ENCODE results near the gene CYB5R3.

CYB5R3 gene

GRCh38 chr22:42645938-42646568, 3.1 kb downstream of the CYB5R3 start:
- ATAC-seq = no peak
- no peak for TF ChIP-seq ISL1 (CRISPR knock-in tag; IDR thresholded peaks at IDR 0.05)
- no peak for TF ChIP-seq ZNF565 (CRISPR knock-in tag; conservative IDR thresholded peaks at IDR 0.05; ENCODE audit: low read depth)
- no peak for TF ChIP-seq RARB (CRISPR knock-in tag; IDR thresholded peaks at IDR 0.05)
- no peak for TF ChIP-seq GLIS3 (CRISPR knock-in tag; IDR thresholded peaks at IDR 0.05)
- TF ChIP-seq ZC3H10 (CRISPR knock-in tag; IDR thresholded peaks at IDR 0.05) = no peak
- TF ChIP-seq ZFP3 (CRISPR knock-in tag; IDR thresholded peaks at IDR 0.05) = no peak
- no peak for TF ChIP-seq CSRNP3 (CRISPR knock-in tag; IDR thresholded peaks at IDR 0.05)
- no peak for TF ChIP-seq ARNTL (CRISPR knock-in tag; IDR thresholded peaks at IDR 0.05; ENCODE audit: borderline replicate concordance, low read depth)
- no peak for TF ChIP-seq POU6F1 (CRISPR knock-in tag; IDR thresholded peaks at IDR 0.05; ENCODE audit: borderline replicate concordance, low read depth)
- no peak for TF ChIP-seq SNAI2 (CRISPR knock-in tag; IDR thresholded peaks at IDR 0.05)
- TF ChIP-seq TCF4 (CRISPR knock-in tag; IDR thresholded peaks at IDR 0.05; ENCODE audit: borderline replicate concordance) = no peak
- TF ChIP-seq ZFP30 (CRISPR knock-in tag; IDR thresholded peaks at IDR 0.05) = no peak
- no peak for TF ChIP-seq TSHZ2 (CRISPR knock-in tag; IDR thresholded peaks at IDR 0.05)
- TF ChIP-seq ESRRG (CRISPR knock-in tag; IDR thresholded peaks at IDR 0.05) = no peak
- no peak for TF ChIP-seq CSDC2 (CRISPR knock-in tag; IDR thresholded peaks at IDR 0.05)
- TF ChIP-seq PPARA (CRISPR knock-in tag; IDR thresholded peaks at IDR 0.05; ENCODE audit: borderline replicate concordance) = no peak
- TF ChIP-seq BACH2 (CRISPR knock-in tag; IDR thresholded peaks at IDR 0.05; ENCODE audit: borderline replicate concordance) = no peak
- no peak for TF ChIP-seq CREB5 (CRISPR knock-in tag; IDR thresholded peaks at IDR 0.05; ENCODE audit: low read depth)
- no peak for TF ChIP-seq PATZ1 (CRISPR knock-in tag; IDR thresholded peaks at IDR 0.05; ENCODE audit: borderline replicate concordance)
- no peak for TF ChIP-seq TOX (CRISPR knock-in tag; IDR thresholded peaks at IDR 0.05; ENCODE audit: borderline replicate concordance)

GRCh38 chr22:42645341-42645937, 3.8 kb downstream of the CYB5R3 start:
- no peak for ATAC-seq
- no peak for TF ChIP-seq TCF4 (CRISPR knock-in tag; IDR thresholded peaks at IDR 0.05; ENCODE audit: borderline replicate concordance)
- no peak for TF ChIP-seq SNAI2 (CRISPR knock-in tag; IDR thresholded peaks at IDR 0.05)
- TF ChIP-seq ZNF565 (CRISPR knock-in tag; conservative IDR thresholded peaks at IDR 0.05; ENCODE audit: low read depth) = no peak
- TF ChIP-seq ARNTL (CRISPR knock-in tag; IDR thresholded peaks at IDR 0.05; ENCODE audit: borderline replicate concordance, low read depth) = no peak
- TF ChIP-seq ZFP30 (CRISPR knock-in tag; IDR thresholded peaks at IDR 0.05) = no peak
- no peak for TF ChIP-seq RARB (CRISPR knock-in tag; IDR thresholded peaks at IDR 0.05)
- TF ChIP-seq GLIS3 (CRISPR knock-in tag; IDR thresholded peaks at IDR 0.05) = no peak
- TF ChIP-seq TSHZ2 (CRISPR knock-in tag; IDR thresholded peaks at IDR 0.05) = no peak
- TF ChIP-seq POU6F1 (CRISPR knock-in tag; IDR thresholded peaks at IDR 0.05; ENCODE audit: borderline replicate concordance, low read depth) = no peak
- TF ChIP-seq PPARA (CRISPR knock-in tag; IDR thresholded peaks at IDR 0.05; ENCODE audit: borderline replicate concordance) = no peak
- no peak for TF ChIP-seq CSDC2 (CRISPR knock-in tag; IDR thresholded peaks at IDR 0.05)
- no peak for TF ChIP-seq PATZ1 (CRISPR knock-in tag; IDR thresholded peaks at IDR 0.05; ENCODE audit: borderline replicate concordance)
- no peak for TF ChIP-seq TOX (CRISPR knock-in tag; IDR thresholded peaks at IDR 0.05; ENCODE audit: borderline replicate concordance)
- TF ChIP-seq ISL1 (CRISPR knock-in tag; IDR thresholded peaks at IDR 0.05) = no peak
- no peak for TF ChIP-seq ZC3H10 (CRISPR knock-in tag; IDR thresholded peaks at IDR 0.05)

Data from SK-N-SH treated with all-trans-retinoic acid at 6 μM for 48 hours (cell line).